ENCODE results near the gene FAAH. TPM values are rescaled to one million over a fixed set of nuclear protein-coding genes. Genes with fewer than 3 reads are reported as not detected.

Gene FAAH
- total and polyA plus RNA-seq, 2 of the 4 experiments (the other 2 are of a cell fraction), result under 0.01 to 0.19 TPM

DNA sequence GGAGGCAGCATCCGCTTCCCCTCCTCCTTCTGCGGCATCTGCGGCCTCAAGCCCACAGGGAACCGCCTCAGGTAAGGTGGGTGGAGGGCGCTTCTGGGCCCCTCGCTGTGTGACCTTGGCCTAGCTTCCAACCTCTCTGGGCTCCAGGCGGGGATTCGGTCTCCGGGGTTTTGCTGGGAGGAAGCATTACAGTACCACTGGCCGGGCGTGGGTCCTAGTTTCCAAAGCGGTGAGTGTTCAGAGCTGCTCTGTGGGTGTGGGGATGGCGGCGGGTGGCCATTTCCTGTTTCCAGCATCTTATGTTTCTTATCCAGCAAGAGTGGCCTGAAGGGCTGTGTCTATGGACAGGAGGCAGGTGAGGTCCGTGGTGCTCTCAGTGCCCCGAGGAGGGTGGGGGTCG is 11.6 kb downstream of the FAAH start (continued):
- TF ChIP-seq CHD1 (IDR thresholded peaks at IDR 0.05; ENCODE audit: low read depth, low read length) (no peak), MXI1 (IDR thresholded peaks at IDR 0.05; ENCODE audit: borderline replicate concordance, low read depth, low read length) (no peak)

DNA sequence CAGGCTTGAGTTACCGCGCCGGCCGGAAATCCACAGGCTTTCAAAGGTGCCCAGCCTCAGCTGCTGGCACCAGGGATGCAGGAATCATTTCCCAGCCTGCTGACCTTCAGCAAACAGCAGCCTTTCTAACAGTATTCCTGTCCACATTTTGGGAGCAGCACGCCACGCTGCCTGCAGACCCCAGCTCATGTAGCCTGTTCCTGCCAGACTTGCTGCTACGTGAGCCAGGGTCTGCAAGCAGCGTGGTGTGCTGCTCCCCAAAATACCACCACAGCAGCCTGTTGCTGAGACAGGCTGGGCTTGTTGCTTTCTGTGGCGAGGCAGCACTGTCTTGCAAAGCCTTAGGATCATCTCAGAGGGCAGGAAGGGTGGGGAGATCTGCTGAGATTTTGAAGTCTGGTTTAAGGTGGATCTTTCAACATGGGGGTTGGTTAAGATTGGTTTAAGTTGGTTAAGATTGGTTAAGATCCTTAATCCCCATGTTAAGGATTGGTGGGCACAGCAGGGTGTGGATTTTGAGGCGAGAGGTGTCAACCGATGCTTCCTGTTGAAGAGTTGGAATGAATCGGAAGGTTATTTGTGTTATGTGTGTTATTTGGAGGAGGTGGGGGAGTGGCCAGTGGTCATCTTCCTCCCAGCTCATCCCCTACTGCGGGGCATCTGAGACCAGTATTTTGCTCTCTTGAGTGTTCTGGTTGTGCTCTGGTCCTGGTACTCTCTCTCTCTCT is 12.9 kb downstream of the FAAH start:
- H3K36me3 ChIP-seq (ENCODE audit: control insufficient read depth, insufficient read depth, low read length), result no peaks in the 10 kb centered on the region
- H3K9me3 ChIP-seq (ENCODE audit: control insufficient read depth, insufficient read depth, low read length), result no peaks in the 10 kb centered on the region
- no peak overlapping the region for H2BK15ac ChIP-seq (ENCODE audit: low read depth, low read length)
- 0 out of 2 replicates have a peak overlapping the region, but pooled peaks have one; percentile 16 for H3K23ac ChIP-seq (ENCODE audit: low read depth, low read length)
- no peak overlapping the region for H2AK5ac ChIP-seq (ENCODE audit: low read depth, low read length)
- no peak overlapping the region for H3K4ac ChIP-seq (ENCODE audit: low read depth, low read length)
- H3K27ac ChIP-seq (ENCODE audit: insufficient read depth, low read length), result no peak overlapping the region
- dilution Hi-C loops (cut with HindIII; ENCODE audit: low sequenced_read_pairs, unreplicated experiment) (no loop called here), in situ Hi-C loops (cut with MboI; ENCODE audit: low sequenced_read_pairs) (loop anchor here (5.0 to 25.0 kb wide), 2 partner anchors 120 to 305 kb away; partner anchors contain the start of gene EFCAB14), intact Hi-C loops (cut with micrococcal nuclease) (loop anchor here (1.0 to 10.0 kb wide), 2 partner anchors 121 to 768 kb away; no protein-coding TSS in a partner anchor)
- H3K4me3 ChIP-seq (ENCODE audit: insufficient read depth, low read depth, low read length), result no peak overlapping the region
- no peak overlapping the region for H3K56ac ChIP-seq (ENCODE audit: extremely low read depth, insufficient read depth, low read length)
- no peak for DNase-seq
- BruUV-seq (replicated peaks), result no TSS peak
- POLR2A ChIA-PET (ENCODE audit: unreplicated experiment), result interaction anchor here (0.7 kb wide), 1 partner anchor 9 kb away, joined by 6 read pairs; no protein-coding TSS in a partner anchor
- H3K9ac ChIP-seq (ENCODE audit: low read depth, low read length), result no peak overlapping the region
- no peak overlapping the region for H2BK20ac ChIP-seq (ENCODE audit: low read depth, low read length)
- no peak overlapping the region for H4K91ac ChIP-seq (ENCODE audit: insufficient read depth, low read depth, low read length)
- H3K4me1 ChIP-seq (ENCODE audit: control insufficient read depth, insufficient read depth, low read length), result no peaks in the 10 kb centered on the region; the same call in 1 of the 2 replicates
- peak overlapping the region; percentile 89 for H2AFZ ChIP-seq (replicated peaks; ENCODE audit: low read length, poor library complexity)
- H3K79me1 ChIP-seq (ENCODE audit: low read depth in 1 of 2, low read length in 2 of 2), result no peaks in the 10 kb centered on the region
- H3K14ac ChIP-seq (replicated peaks; ENCODE audit: low read depth, low read length), result no peak overlapping the region
- H3K9me1 ChIP-seq (ENCODE audit: insufficient read depth, low read length), result 0 out of 2 replicates have a peak, but pooled peaks cover 3% of the 10 kb centered on the region
- TF ChIP-seq CHD1 (IDR thresholded peaks at IDR 0.05; ENCODE audit: low read depth, low read length), result no peak
- TF ChIP-seq BHLHE40 (IDR thresholded peaks at IDR 0.05; ENCODE audit: low read depth, low read length), result no peak
- H4K5ac ChIP-seq (ENCODE audit: low read depth, low read length), result no peak overlapping the region
- CTCF ChIA-PET, result interaction anchor here (0.6 to 0.7 kb wide), 4 partner anchors 18 to 731 kb away, joined by 3 to 5 read pairs (median 3); no protein-coding TSS in a partner anchor
- no peak overlapping the region for H4K8ac ChIP-seq (ENCODE audit: low read depth in 2 of 2, low read length in 2 of 2)
- no peaks in the 10 kb centered on the region for H4K20me1 ChIP-seq (ENCODE audit: insufficient read depth, low read length)
- H2BK120ac ChIP-seq (ENCODE audit: low read depth, low read length), result no peak overlapping the region
- H2BK5ac ChIP-seq (ENCODE audit: low read depth, low read length, poor library complexity, severe bottlenecking), result no peak overlapping the region
- WGBS, 2 experiments (ENCODE audit: extremely low coverage in 2 of 2, insufficient read length in 1 of 2), result 27% methylated on average over 6 of the region's 13 CpGs; no CpG with 5 or more reads in 1 of the 2 experiments
- peaks cover 16% of the 10 kb centered on the region; the same call in 1 of the 2 replicates for H3K27me3 ChIP-seq (ENCODE audit: control insufficient read depth, insufficient read depth, low read length)
- ATAC-seq (ENCODE audit: low read depth), result peak; percentile 2; the same call in 1 of the 2 replicates
- no peak overlapping the region for H3K18ac ChIP-seq (ENCODE audit: low read depth, low read length)
- H3K4me2 ChIP-seq (ENCODE audit: low read depth, low read length), result no peak overlapping the region; the same call in 1 of the 2 replicates
- peak overlapping the region; percentile 85 for H2AK9ac ChIP-seq (replicated peaks; ENCODE audit: low read depth, low read length, poor library complexity)
